Stimulated activated CD4-positive, alpha-beta T cell treated with anti-CD3 and anti-CD28 coated beads, Interleukin-4, amount 100 ng/mL, for 48 hours (primary cell): Measurements from ENCODE around the gene HHAT.
A peak's percentile ranks its signal among the peaks of the same experiment; 100 is the strongest.
"Not testable (repeated sequence)": the region's sequence is repeated elsewhere in the genome, so short reads cannot be mapped to it uniquely, and the experiment has no call there.

Experiments
- DNase-seq, 2 donors: peaks; one replicate each; pipeline ENCODE4 v3.0.0-alpha.2; 2020; ENCODE audit warnings: low read depth in 2 of 2

The HHAT gene

GRCh38 chr1:210397252-210397651 lies 68.5 kb downstream of the HHAT start:
- DNase-seq = no peak

- DNase-seq = no peak
Measured at GRCh38 chr1:210397681-210398080, 69.0 kb downstream of the HHAT start.

- DNase-seq = no peak
Measured at GRCh38 chr1:210398466-210398865, 69.8 kb downstream of the HHAT start.

DNA sequence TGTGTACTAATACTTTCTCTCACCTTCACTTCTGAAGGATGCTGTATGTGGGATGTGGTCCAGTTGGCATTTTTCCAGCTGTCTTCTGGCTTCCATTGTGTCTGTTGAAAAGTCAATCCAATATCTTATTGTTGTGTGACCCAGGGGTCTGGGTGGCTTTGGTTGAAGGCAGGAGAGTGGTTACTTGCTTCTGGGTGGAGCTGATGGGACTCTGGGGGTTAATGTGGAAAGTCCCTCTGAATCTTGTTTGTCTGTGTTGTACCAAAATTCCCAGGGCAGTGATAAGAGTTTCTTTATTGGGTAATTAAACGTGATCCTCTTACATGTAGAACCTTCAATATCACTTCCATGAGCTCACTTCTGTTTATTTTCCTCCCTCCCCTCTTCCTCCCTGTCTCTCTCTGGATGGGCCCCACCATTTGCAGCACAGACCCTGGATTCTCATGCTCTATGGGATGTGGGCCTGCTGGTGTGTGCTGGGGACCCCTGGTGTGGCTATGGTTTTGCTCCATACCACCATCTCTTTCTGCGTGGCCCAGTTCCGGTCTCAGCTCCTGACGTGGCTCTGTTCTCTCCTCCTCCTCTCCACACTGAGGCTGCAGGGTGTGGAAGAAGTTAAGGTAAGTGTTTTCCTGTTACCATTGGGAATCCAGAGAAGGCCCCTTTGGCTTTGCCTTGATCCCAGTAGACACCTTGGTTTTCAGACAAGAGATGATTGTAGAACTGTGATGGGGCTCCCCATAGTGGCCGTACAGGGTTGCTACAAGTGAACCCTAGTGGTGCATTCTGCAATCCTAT lies 71.5 kb downstream of the HHAT start:
- peak; percentile 24 to 27 for DNase-seq

- no peak for DNase-seq
Measured at GRCh38 chr1:210402560-210402959, 73.9 kb downstream of the HHAT start.

DNA sequence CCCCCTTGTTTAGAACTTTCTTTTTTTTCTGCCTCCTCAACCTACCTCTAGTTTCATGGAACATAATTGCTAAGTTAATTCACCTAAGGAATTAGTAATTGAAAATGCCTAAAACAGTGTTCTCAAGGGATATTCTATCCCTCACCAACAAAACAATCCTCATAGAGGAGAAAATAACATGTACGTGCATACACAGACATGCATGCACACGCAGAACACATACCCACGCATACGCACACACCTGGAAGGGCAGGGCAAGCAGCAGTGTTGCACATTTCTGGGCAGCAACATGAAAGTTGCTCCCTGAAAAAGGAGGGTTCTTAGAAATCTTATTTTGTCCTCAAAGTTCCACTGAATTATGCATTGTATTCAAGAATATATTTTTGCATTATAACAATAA lies 76.6 kb downstream of the HHAT start:
- DNase-seq = no peak

- not testable (repeated sequence) for DNase-seq
Measured at GRCh38 chr1:210406341-210406740, 77.6 kb downstream of the HHAT start.

DNA sequence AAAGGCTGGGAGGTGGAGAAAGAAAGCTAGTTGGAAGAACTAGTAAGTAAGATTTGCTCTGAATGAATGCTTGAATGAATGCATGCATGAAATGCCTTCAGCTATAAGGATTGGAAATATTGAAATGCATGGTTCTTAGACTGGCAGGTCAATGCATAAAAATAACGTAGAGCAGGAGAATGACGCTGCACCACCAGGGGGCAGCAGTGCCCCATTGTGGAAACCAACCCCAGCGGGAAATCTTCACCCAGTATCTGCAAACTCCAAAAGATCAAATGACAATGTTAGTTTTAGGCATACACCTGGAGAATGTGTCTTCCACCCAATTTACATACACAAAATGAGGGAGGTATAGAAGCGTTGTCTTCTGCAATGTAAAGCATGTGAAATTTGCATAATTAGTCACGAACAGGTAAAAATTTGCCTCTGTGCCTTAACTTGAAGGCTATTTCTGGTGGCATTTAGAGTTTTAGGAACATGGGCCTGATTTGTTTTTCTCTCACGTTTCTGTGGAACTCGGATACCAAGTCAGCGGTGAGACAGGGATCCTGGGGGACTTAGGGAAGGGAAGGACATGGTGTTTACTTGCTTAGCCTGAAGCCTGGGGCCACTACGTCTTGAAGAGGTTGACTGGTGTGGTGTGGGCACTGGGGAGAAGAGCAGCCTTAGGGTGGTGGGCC lies 78.6 kb downstream of the HHAT start:
- peak; percentile 62 to 81 for DNase-seq

- DNase-seq = no peak
Measured at GRCh38 chr1:210407887-210408252, 79.2 kb downstream of the HHAT start.

GRCh38 chr1:210412240-210412639 lies 83.5 kb downstream of the HHAT start:
- DNase-seq = no peak

- no peak for DNase-seq
Measured at GRCh38 chr1:210413951-210414350, 85.2 kb downstream of the HHAT start.

DNA sequence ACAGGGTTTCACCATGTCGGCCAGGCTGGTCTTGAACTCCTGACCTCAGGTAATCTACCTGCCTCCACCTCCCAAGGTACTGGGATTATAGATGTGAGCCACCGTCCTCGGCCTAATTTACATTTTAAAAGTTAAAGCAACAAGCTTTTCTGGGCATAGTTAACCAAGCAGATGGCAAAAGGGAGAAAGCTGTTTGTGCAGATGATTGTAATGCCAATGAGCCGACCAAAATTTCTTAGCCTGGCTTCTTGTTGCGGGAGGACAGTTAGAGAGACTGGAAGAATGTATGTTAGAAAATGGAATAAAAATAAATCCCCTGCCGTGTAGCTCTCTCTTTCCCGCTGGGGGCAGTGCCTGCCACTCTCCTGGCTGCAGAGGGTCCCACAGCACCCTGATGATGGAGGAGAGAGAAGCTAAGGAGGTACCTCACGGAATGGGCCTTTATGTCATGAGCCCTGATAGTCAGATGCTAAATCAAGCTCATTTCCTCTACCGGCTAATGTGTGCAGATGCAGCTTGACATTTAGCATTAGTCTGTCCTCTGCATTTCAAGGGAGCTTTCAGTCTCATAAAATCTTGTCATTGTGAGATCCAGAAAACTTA lies 87.2 kb downstream of the HHAT start:
- no peak for DNase-seq

GRCh38 chr1:210416681-210417080 lies 88.0 kb downstream of the HHAT start:
- DNase-seq = no peak

GRCh38 chr1:210417881-210418280 lies 89.2 kb downstream of the HHAT start:
- no peak for DNase-seq

- DNase-seq = no peak
Measured at GRCh38 chr1:210418863-210419650, 90.4 kb downstream of the HHAT start.

DNA sequence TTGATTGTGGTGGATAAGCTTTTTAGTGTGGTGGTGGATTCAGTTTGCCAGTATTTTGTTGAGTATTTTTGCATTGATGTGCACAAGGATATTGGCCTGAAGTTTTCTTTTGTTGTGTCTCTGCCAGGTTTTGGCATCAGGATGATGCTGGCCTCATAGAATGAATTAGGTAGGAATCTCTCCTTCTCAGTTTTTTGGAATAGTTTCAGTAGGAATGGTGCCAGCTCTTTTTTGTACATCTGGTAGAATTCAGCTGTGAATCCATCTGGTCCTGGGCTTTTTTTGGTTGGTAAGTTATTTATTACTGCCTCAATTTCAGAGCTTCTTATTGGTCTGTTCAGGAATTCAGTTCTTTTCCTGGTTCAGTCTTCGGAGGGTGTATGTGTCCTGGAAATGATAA lies 98.0 kb downstream of the HHAT start:
- DNase-seq = not testable (repeated sequence)

- DNase-seq = no peak
Measured at GRCh38 chr1:210428696-210429095, 100.0 kb downstream of the HHAT start.

DNA sequence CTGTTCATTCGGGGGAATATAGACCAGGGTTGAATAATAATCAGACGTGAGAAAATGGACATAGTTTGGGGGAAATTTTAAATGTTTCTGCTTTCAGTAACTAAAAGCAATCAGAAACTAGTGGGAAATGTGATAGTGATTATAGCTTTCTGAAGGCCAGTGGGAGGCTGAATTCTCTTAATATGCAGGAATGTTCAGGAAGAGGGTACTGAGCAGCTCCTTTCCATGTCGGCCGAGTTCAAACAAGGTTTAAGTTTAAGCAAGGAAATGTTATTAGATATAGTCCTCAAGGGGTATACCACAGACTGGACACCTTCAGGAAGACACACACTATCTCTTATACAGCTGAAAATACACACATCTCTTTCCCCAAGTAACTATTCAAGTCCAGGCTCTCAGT lies 105.5 kb downstream of the HHAT start:
- no peak for DNase-seq

GRCh38 chr1:210437111-210437510 lies 108.4 kb downstream of the HHAT start:
- no peak for DNase-seq

- no peak for DNase-seq
Measured at GRCh38 chr1:210437781-210438180, 109.1 kb downstream of the HHAT start.

- no peak for DNase-seq
Measured at GRCh38 chr1:210438928-210439841, 110.5 kb downstream of the HHAT start.
